HG02588 (cell line): Measurements from ENCODE around the gene SP140L.
A peak's percentile ranks its signal among the peaks of the same experiment; 100 is the strongest.
"Not testable (repeated sequence)": the region's sequence is repeated elsewhere in the genome, so short reads cannot be mapped to it uniquely, and the experiment has no call there.

Source experiments
- ATAC-seq: cut with Tn5 transposase; IDR thresholded peaks from one replicate; pipeline ENCODE4 v1.9.1; 2021; ENCODE audit warnings: mild to moderate bottlenecking, moderate library complexity; ENCODE audit not compliant: unreplicated experiment

Gene SP140L

DNA sequence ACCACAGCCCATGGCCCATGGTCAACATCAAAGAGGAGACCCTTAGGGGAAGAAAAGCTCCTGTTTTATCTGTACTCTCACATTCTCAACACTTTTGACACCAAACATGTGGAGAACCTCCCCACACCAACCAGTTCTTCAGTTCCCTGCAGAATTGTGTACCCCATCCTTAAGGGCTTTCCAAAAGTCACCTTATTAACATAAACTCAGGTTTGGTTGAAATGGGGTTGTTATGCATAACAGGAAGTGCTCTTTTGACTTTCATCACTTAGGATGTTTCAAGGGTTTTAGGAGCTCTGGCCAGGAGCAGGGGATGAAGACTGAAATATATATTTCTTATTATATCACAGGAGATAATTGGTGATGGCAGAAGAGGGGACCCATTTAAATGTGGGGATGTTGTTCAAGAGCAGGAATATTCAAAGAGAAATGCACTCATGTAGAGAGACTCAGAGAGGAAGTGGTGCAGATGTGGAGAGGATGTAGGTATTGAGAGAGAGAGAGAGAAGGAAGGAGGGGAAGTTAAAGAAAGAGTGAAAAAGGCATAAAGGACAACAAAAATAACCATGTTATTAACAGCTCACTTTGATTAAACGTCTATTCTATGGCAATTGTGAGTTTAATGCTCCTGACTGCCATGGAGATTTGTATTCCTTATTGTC is 35.2 kb downstream of the SP140L start:
- no peak for ATAC-seq

DNA sequence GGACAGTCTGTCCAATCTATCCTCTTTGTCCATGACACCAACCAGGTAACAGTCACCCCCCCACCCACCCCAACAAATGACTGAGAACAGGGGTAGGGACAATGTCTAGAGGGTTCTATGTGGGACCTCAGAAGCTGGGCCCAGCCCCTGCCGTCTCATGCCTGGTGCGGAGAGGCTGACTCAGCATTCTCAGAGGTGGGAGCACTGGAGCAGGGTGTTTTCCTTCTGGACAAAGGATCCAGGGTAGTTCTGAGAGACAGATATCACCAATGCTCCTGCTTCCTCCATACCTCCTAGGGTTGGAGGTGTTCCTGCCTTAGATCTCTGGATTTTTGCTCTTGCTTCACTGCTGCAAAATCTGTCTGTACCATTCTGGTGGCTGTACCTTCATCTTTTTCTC is 55.1 kb downstream of the SP140L start:
- no peak for ATAC-seq

DNA sequence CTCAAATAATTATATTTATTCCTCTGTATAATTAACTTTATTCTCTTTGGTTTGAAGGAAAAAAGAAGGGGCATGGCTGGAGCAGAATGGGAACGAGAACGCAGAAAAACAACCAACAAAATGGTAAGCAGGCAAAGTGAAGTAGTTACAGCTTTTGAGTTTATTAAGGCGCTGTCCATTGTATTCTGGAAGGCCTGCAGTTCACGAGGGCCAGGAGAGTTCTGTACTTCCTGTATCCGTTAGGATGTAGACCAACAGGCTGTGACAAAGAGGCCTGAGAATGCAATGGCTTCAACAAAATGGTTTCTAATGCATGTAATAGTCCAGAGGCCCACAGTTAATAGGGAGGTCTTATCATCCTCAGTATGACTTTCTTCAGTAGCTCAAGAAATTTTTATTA is 56.5 kb downstream of the SP140L start:
- ATAC-seq, result no peak

DNA sequence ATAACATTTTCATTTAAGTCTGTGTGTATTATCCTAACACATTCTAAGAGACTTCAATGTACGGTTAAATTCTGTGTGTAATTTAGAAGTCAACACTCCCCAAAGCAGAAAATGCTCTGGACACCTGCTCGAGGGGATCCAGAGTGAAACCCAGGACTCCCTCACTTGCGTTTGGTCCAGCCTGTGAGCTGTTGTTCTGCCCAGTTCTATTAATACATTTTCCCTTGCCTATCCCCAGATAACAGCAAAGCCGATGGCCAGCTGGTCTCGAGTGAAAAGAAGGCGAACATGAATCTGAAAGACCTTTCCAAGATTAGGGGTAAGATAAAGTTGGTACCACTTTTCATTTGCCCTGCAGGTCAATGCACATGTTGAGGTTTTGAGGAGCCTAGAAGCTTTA is 58.0 kb downstream of the SP140L start:
- ATAC-seq, result no peak

DNA sequence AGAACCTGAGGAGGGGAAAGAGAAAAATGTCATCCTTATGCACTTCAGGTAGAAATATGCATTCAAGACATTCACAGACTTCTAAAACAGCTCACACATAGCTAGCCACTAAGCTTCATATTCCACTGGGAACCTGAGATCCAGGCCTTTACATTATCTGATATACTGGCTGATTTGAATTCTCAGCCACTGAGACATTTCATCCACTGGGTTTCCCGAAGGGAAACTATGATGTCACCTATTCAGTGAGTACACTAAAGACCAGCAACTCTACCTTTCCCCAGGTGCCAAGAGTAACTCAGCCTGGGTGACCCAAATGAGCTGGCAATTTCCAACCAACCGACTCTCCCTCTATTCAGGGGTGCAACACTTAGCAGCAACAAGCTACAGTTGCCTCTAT is 67.3 kb downstream of the SP140L start:
- no peak for ATAC-seq

DNA sequence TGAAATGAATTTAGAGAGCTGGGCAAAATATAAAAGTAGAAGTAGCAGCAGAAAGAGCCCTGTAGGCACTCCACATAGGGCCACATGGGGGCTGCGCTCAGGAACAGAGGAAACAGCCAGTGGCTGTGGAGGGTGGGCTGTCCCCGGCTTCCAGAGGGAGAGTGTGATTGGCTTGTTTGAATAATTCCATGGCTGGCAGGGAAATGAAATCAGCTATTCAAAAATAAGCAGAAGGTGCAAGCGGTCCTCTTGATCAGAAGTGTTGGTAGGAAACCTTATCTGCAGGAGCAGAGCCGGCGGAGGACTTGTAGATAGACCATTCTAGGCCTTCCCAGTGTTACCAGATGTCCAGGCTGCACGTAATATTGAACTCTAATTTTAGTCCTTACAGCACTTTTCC is 71.7 kb downstream of the SP140L start:
- ATAC-seq, result not testable (repeated sequence)

DNA sequence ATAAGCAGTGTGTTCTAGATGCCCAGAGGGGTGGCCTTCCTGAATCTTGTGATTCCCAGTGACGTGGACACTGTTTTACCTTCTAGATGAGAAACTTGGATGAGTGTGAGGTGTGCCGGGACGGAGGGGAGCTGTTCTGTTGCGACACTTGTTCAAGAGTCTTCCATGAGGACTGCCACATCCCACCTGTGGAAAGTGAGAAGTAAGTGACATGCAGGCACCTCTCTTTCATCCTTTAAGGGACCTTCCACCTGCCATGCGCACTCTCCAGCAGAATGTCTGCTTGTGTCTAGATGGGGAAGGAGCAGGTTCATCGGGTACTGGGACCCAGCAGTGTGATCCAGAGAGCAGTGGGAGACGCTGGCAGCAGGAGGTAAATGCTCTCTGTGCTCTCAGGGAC is 73.0 kb downstream of the SP140L start:
- ATAC-seq, result no peak

DNA sequence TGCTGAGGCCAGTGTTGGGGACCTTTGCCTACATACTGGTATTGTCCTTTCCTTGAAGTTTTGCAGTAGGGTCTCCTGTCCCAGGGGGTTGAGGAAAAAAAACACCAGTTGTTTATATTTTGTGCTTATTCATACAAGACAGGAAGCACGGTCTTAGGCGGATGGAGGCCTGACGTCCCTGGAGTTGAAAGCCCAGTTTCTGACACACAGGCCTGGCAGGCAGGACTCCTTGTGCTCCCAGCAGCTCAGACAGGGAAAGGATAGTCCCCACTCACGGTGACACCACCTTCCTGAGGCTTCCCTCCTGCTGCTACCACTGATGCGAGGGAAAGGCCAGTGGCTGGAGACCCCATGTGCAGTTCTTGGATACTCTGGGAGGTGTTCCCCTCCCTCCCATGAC is 73.5 kb downstream of the SP140L start:
- ATAC-seq, result no peak

DNA sequence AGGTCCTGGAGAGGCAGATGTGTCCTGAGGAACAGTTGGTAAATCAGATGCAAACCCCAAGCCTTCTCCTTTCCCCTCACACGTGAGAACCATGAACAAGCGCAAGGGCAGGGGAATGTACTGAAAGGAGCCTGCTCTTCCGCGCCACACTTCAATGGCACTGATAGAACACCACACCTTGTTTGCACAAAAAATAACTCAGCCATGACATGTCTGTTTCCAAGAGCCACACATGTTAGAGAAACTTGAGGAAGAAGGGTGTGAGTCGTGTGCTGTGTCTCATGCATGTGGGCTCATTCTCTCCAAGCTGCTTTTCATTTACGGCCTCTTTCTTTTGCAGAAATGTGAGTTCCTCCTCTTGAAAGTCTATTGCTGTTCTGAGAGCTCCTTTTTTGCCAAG is 74.0 kb downstream of the SP140L start:
- not testable (repeated sequence) for ATAC-seq

DNA sequence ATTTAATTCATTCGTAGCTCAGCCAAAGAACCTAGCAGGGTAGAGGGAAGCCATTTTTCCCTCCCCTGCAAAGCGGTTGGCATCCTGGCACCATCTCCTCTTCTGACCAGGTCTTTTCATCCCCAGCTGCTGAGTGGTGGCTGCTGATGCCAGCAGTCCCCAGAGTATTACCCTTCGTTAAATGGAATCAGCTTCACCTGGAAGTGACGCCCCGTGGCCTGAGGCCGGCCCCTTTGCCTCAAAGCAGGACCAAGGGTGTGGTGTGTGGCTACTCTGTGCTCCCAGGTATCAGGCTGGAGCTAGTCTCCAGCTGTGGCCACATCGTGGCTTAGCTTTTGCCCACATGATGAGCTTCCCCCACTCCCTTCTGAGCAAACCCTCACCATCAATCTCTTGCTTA is 76.8 kb downstream of the SP140L start:
- ATAC-seq, result no peak

DNA sequence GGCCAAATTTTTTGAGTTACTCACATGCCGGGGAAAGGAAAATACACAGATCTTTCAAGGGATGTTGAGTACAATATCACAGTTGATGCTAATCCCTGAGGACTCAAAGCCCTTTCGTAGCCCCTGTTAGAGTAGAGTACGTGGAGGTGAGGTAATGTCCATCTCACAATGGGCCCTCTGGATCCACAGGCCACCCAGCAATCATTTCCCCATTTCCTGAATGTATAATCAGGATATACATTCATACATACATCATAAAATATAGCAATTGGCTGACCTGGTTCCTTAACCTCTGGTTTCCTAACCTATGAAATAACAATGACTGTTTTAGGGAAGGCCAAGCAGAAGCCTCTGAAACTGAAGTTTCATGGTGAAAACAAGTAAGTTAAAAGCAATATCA is 78.8 kb downstream of the SP140L start:
- ATAC-seq, result no peak

DNA sequence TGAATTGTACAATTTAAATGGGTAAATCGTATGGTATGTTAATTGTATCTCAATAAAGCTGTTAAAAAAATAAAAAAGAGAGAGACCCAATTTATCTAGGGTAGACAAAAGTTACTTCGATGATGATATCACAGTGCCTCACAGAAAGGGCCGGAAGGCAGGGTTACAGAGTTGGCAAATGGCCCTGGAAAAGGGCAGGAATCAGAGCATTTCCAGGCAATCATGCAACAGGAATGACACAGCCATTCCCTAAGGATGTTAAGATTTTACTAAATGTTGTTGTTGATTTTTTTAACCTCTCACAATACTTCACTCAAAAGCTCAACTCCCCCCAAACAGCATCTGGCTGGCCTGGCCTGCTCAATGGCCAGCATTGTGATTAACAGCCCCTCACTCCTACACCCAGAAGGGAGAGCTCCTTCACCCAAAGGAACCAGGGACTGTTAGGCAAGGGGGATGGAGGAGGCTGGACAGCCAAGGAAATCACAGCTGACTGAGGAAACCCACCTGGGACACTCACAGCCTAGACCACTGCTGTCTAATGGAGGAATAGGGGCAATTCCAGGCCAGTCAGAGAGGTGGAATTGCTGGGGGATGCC is 81.3 kb downstream of the SP140L start:
- ATAC-seq, result no peak

DNA sequence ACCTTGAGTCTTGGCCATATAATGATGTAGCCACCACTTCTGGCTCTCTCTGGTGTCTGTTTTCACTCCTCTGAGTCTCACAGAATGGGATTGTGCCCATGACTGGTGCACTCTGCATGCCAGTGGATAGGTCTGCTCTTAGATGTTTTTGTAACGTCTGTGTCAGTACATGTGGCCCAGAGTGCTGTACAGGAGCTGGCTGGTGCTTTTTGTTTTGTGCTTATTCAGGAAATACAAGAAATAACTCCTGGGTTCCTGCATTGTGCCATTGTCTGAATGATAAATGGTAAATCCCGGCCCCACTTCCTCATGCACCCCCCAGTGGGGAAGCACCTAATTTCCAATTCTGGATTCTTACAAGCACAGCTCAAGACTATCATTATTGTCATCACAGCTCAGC is 82.3 kb downstream of the SP140L start:
- ATAC-seq, result not testable (repeated sequence)

DNA sequence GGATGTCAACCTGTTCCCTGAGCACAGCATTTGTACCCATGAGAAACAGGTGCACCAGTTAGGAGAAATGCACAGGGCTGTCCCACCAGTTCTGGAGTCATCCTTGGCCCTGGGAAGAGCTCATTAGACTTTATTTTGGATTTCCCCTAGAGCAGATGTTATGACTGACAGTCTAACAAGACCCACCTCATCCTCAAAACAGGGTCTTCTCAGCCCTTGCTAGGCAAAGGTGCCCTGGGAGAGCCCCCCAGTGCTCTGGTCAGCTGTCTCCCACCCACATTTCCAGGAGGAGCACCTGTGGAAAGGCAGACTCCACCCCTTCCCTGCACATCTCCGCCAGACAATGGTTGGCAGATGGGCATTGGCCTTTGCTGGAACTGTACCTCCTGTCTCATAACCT is 83.3 kb downstream of the SP140L start:
- ATAC-seq, result no peak

DNA sequence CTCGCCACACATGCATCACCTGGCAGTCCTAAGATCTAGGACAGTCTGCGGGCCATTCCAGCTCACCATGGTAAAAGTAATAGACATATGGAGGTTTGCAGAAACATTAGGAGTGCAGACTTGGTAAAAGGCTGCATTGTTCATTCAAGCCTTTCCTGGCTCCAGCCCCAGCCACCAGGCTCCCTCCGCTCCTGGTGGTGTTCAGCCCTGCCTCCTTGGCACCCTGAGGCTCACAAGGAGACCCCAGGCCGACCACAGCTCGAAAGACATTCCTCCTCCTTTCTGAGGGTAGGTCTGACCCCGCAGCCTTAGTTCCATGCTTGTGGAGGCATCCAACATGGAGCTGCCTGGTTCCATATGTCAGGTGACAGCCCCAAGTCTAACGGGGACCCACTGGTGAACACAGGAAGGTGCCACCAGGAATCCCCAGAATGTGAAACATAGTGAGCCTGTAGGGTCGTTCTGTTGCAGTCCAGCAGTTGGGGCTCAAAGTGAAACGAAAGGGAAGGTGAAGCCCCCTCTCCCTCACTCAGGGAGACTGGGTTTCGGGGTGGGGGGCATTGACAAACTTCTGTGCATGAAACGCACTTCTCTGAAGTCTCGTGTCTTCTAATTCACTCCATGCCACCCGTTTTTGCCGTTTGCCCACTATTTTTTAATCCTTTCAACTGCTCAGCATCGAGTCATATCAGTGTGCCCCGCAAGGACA is 84.0 kb downstream of the SP140L start:
- no peak for ATAC-seq

DNA sequence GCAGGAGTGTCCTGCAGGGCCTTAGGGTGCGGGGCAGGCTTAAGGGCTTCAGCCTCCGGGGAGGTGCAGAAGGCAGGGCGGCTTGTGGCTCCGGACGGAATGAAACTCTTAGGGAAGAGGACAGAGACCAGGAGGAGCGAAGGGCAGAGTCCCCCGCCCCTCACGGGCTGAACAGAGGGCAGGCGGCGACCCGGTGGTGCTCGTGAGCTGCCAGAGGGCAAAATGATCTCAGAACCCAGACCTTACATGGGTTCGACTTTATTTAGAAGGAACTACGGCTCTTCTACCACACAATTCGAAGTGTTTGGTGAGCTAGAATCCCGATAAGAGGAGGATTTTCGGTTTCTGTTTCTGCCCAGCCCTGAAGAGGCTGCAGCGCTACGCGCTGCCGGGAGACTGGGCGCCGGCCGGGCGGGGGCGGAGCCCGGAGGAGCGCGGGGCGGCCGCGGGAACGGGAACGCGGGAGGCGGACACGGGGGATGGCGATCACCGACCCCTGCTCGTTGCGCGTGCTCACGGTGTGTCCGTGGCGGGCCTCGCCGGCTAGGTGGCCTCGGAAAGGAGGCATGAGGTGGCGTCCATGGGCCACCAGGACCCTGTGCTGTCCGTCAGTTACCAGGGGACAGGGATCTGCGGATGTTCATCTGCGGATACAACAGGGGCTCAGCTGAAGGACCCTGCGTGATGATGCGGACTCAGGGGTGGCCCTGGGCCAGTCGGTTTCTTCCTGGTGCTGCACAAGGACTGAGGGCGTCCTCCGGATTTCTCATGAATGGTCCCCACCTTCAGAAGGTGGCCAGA is 84.8 kb downstream of the SP140L start:
- ATAC-seq, result peak; percentile 57

DNA sequence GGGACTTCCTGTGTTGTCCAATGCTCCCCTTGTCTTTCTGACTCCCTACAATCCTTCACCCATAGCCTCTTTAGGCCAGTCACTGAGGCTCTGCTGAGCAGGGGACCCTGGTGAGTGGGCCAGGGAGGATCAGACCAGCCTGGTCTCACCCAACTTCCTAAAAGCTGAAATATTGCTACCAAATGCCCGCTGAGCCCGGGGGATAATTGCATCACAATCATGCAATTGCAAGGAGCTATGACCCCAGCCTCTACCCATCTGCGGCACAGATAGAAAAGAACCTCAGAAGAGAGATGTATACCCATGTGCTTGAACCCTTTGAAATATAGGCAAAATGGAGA is 85.3 kb downstream of the SP140L start:
- peak; percentile 0 for ATAC-seq

DNA sequence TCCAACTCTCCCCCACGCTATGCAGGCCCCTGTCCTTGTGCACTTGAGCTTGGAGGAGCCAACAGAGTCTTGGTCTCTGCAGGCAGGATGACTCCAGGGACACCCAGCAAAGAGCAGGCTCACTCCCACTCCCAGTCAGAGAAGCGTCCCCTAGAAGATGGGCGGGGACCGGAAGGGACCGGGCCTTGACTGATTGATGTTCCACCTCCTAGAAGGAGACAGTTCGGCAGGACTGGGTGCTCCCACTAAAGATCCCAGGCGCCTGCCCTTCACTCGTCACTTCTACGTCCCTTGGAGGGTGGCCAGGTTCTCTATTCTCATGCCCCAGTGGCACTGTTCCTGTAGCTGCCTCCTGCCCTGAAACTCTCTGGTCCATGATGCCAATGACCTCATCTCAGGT is 85.9 kb downstream of the SP140L start:
- ATAC-seq, result no peak

DNA sequence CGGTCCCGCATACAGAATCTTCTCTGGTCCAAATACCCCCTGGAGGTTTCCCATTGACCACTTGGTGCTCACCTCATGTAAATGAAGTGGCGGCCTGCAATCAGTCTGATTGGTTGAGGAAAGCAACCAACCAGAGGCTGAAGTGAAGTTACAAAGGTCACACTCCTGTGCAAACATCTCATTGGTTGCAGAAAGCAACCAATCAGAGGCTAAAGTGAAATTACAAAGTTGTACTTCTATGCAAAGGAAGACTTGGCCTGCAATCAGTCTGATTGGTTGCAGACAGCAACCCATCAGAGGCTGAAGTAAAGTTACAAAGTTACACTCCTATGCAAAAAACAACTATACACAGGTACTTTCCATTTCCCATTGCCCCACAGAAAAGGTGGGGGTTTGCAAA is 86.5 kb downstream of the SP140L start:
- no peak for ATAC-seq

DNA sequence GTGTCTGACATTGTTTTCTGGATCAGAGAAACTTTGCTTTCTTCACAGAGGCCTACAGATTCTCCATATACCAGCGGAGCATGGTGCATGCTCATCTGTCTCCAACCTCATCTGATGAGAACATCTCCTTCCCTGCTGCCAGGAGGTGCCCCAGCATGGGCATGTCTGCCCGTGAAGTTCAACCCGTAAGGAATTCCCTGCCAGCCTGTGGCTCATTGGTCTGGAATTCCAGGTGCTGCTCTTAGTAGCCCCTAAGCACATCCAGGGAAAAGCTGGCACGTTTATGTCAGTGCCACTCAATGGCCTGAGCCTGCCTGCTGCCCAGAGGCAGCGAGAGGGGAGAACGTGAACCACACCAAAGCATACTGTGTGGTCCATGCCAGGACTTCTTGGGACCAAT is 87.3 kb downstream of the SP140L start:
- ATAC-seq, result no peak

DNA sequence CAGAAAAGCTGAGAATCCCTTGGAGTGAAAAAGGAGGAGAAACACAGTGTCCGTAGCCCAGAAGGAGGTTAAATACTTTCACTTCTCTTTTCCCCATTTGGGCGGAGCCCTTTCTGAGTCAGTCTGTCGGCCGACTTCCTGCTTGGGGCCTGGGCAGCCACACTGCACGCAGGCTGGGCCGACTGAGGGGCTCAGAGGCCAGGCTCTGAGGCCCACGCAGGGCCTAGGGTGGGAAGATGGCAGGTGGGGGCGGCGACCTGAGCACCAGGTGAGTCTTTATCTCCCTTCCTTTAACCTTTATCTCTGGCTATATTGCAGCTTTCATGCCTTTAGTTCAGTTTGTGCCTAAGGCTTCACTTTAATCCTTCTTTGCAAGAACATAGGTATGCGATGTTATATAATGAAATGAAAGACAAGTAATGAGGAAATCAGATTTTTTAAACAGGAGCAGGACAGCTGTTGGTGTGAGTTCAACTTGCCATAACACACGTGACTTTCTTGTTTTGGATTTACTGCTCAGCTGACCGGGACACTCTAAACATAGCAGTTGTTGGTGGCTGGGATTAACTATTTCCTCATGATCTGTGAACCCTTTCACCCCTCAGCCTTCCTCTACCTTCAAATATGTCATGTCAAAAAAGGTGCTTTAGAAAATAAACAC is 89.2 kb downstream of the SP140L start, which contains the start of gene SP100:
SP100 (plus strand) TSS at position 141 of the 661 bp plus-strand sequence; CDS start at position 237, 96 bp downstream.
- peak; percentile 76 for ATAC-seq
